ENCODE measurements around the gene CCDC116. TPM values are rescaled to one million over a fixed set of nuclear protein-coding genes. Genes with fewer than 3 reads are reported as not detected.
A peak's percentile ranks its signal among the peaks of the same experiment; 100 is the strongest.

CCDC116 gene
- total RNA-seq, 4 donors from 2014 or later, result 0.27 to 15.7 TPM; not detected in 2

GRCh38 chr22:21652547-21653545, 20.3 kb downstream of the CCDC116 start:
- Histone ChIP-seq H3K4me1 (peaks cover 13 to 29% (median 21%) of the 10 kb centered on the region in 4 donors), H3K27ac (peak overlapping the region in 2 of 4 donors; percentile 8 to 56), H3K9me3 (no peaks in the 10 kb centered on the region), H3K36me3 (no peaks in the 10 kb centered on the region), H3K4me3 (peak overlapping the region; percentile 32 to 55 (median 42)), H3K27me3 (peaks cover 3% of the 10 kb centered on the region)
- 28% methylated on average over 32 of the region's 40 CpGs; no CpG with 5 or more reads in 1 of the 2 donors for WGBS, 2 donors (ENCODE audit: low coverage in 1 of 2)
- in situ Hi-C loops (cut with MboI; ENCODE audit: low pct_ligation_motif_present in 1 of 4, low pct_unique_long_range_greater_than_20kb in 1 of 4, low sequenced_read_pairs in 3 of 4), result loop anchor here in 1 of 4 donors (5.0 kb wide), 1 partner anchor 49 kb away; no protein-coding TSS in a partner anchor
- intact Hi-C loops (cut with DNase I; ENCODE audit: low total_unique reads), result loop anchor here (5.0 kb wide), 1 partner anchor 954 kb away; no protein-coding TSS in a partner anchor
- no peak for TF ChIP-seq EP300 (IDR thresholded peaks at IDR 0.05; ENCODE audit: low read depth)
- TF ChIP-seq, protein P1, sequence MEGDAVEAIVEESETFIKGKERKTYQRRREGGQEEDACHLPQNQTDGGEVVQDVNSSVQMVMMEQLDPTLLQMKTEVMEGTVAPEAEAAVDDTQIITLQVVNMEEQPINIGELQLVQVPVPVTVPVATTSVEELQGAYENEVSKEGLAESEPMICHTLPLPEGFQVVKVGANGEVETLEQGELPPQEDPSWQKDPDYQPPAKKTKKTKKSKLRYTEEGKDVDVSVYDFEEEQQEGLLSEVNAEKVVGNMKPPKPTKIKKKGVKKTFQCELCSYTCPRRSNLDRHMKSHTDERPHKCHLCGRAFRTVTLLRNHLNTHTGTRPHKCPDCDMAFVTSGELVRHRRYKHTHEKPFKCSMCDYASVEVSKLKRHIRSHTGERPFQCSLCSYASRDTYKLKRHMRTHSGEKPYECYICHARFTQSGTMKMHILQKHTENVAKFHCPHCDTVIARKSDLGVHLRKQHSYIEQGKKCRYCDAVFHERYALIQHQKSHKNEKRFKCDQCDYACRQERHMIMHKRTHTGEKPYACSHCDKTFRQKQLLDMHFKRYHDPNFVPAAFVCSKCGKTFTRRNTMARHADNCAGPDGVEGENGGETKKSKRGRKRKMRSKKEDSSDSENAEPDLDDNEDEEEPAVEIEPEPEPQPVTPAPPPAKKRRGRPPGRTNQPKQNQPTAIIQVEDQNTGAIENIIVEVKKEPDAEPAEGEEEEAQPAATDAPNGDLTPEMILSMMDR (IDR thresholded peaks at IDR 0.05), result no peak
- no peak for DNase-seq

- H3K27me3 ChIP-seq, result peaks cover 9% of the 10 kb centered on the region
- H3K36me3 ChIP-seq, result no peaks in the 10 kb centered on the region
- no peak for DNase-seq
- 31 to 41% methylated on average over 9 to 17 of the region's 17 CpGs for WGBS, 2 donors (ENCODE audit: low coverage in 1 of 2)
- peaks cover 7 to 23% (median 18%) of the 10 kb centered on the region in 4 donors for H3K4me1 ChIP-seq
- in situ Hi-C loops (cut with MboI; ENCODE audit: low pct_ligation_motif_present in 1 of 4, low pct_unique_long_range_greater_than_20kb in 1 of 4, low sequenced_read_pairs in 3 of 4) (no loop called here), intact Hi-C loops (cut with DNase I; ENCODE audit: low total_unique reads) (no loop called here)
- TF ChIP-seq, protein P1 (IDR thresholded peaks at IDR 0.05), result no peak
- peak overlapping the region in 3 of 4 donors; percentile 44 to 60 (median 60) for H3K4me3 ChIP-seq
- no peaks in the 10 kb centered on the region for H3K9me3 ChIP-seq
- peak overlapping the region in 2 of 4 donors; percentile 49 to 71 for H3K27ac ChIP-seq
Measured at GRCh38 chr22:21657020-21657359, 24.4 kb downstream of the CCDC116 start.

DNA sequence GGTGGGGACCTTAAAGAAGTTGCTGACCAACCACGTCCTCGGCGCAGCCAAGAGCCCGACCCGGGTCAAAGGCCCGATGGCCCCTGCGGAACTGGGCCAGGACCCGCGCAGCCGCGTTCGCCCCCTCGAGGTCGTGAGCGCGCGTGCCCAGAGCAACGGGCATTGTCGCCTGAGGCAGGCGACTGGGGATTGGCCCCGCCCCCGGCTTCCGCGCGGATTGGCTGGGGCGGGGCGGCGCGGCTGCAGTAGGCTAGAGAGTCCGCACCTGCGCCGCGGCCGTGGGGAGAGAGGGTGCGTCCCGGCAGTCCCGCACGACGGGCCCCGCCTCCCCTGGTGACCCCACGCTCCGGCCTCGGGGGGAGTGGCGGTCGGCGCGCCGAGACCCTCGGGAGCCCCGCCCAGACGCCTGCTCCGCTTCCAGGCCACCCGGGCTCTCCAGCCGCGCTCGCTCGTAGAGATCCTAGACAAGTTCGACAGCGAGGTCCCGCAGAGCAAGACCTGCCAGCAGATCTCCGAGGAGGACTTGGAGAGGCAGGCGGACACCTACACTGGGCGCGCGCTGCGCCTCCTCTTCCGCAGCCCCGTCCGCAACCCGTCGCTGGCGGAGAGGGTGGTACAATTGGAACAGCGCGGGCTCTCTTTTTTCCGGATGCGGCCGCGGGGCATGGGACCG, 24.9 kb downstream of the CCDC116 start:
- H3K4me3 ChIP-seq, result peak overlapping the region; percentile 44 to 60 (median 52)
- no peaks in the 10 kb centered on the region for H3K36me3 ChIP-seq
- peak; percentile 89 for DNase-seq
- H3K27me3 ChIP-seq, result peaks cover 9% of the 10 kb centered on the region
- no peaks in the 10 kb centered on the region for H3K9me3 ChIP-seq
- peaks cover 5 to 18% (median 14%) of the 10 kb centered on the region in 4 donors for H3K4me1 ChIP-seq
- H3K27ac ChIP-seq, result peak overlapping the region in 3 of 4 donors; percentile 49 to 71 (median 65)
- in situ Hi-C loops (cut with MboI; ENCODE audit: low pct_ligation_motif_present in 1 of 4, low pct_unique_long_range_greater_than_20kb in 1 of 4, low sequenced_read_pairs in 3 of 4), result no loop called here
- no peak for TF ChIP-seq POLR2AphosphoS5 (IDR thresholded peaks at IDR 0.05)
- TF ChIP-seq, protein P1 (IDR thresholded peaks at IDR 0.05), result peak in 3 of 5 experiments; percentile 16 to 32 (median 31)
- intact Hi-C loops (cut with DNase I; ENCODE audit: low total_unique reads), result no loop called here
- 2% methylated on average over 15 of the region's 79 CpGs; no CpG with 5 or more reads in 1 of the 2 donors for WGBS, 2 donors (ENCODE audit: low coverage in 1 of 2)

GRCh38 chr22:21659864-21660525, 27.4 kb downstream of the CCDC116 start:
- TF ChIP-seq EP300 (IDR thresholded peaks at IDR 0.05; ENCODE audit: low read depth) (no peak), POLR2AphosphoS5 (IDR thresholded peaks at IDR 0.05) (no peak), POLR2A (IDR thresholded peaks at IDR 0.05) (no peak)
- TF ChIP-seq, protein P1 (IDR thresholded peaks at IDR 0.05), result no peak
- DNase-seq, result no peak
- H3K27ac ChIP-seq, result no peak overlapping the region
- 80 to 91% methylated on average over 1 to 7 of the region's 7 CpGs for WGBS, 2 donors (ENCODE audit: low coverage in 1 of 2)
- no peaks in the 10 kb centered on the region for H3K36me3 ChIP-seq
- H3K4me3 ChIP-seq, result no peak overlapping the region
- intact Hi-C loops (cut with DNase I; ENCODE audit: low total_unique reads) (no loop called here), in situ Hi-C loops (cut with MboI; ENCODE audit: low pct_ligation_motif_present in 1 of 4, low pct_unique_long_range_greater_than_20kb in 1 of 4, low sequenced_read_pairs in 3 of 4) (no loop called here)
- no peaks in the 10 kb centered on the region for H3K9me3 ChIP-seq
- peaks cover 9% of the 10 kb centered on the region for H3K27me3 ChIP-seq
- H3K4me1 ChIP-seq, result peaks cover 2 to 15% (median 10%) of the 10 kb centered on the region in 4 donors
